Fibroblast of lung (primary cell): ENCODE results near the gene FKBP2. TPM values are rescaled to one million over a fixed set of nuclear protein-coding genes. Genes with fewer than 3 reads are reported as not detected.

Experiments used
- DNase-seq, 2 donors: peaks; one replicate each; pipeline versions ENCODE4 v3.0.0 to v3.0.0-alpha.2; 2010; ENCODE audit warnings: low read depth in 2 of 2
- H2AFZ ChIP-seq: 2 replicates; pipeline ENCODE4 v1.5.1; 2012; ENCODE audit warnings: low read length, control low read depth, inconsistent platforms
- H3K27ac ChIP-seq: 2 replicates; pipeline ENCODE4 v1.5.1; 2011; ENCODE audit warnings: low read length, control low read depth; ENCODE audit not compliant: insufficient read depth
- H3K27me3 ChIP-seq: 2 replicates; pipeline ENCODE4 v1.5.1; 2011; ENCODE audit warnings: mild to moderate bottlenecking, low read length; ENCODE audit not compliant: control insufficient read depth, insufficient read depth
- H3K36me3 ChIP-seq: 2 replicates; pipeline ENCODE4 v1.5.1; 2011; ENCODE audit warnings: low read length; ENCODE audit not compliant: control insufficient read depth, insufficient read depth
- H3K4me1 ChIP-seq: 2 replicates; pipeline ENCODE4 v1.5.1; 2011; ENCODE audit warnings: low read length; ENCODE audit not compliant: control insufficient read depth, insufficient read depth; ENCODE audit errors: extremely low read depth
- H3K4me2 ChIP-seq: 2 replicates; pipeline ENCODE4 v1.5.1; 2011; ENCODE audit warnings: low read length, control low read depth; ENCODE audit not compliant: insufficient read depth; ENCODE audit errors: extremely low read depth
- H3K4me3 ChIP-seq, 4 experiments: fragments of 200-600 bp in 1 of 4; sonication (generic) in 1 of 4; replicated peaks in 1 of 4; 2 replicates each; pipeline ENCODE4 v1.5.1; 2011 to 2016; ENCODE audit warnings: low read length in 4 of 4, low read depth in 3 of 4, mild to moderate bottlenecking in 3 of 4, control low read depth in 2 of 4, inconsistent platforms in 1 of 4, mixed read lengths in 1 of 4; ENCODE audit not compliant: insufficient read depth in 1 of 4; ENCODE audit errors: control extremely low read depth in 1 of 4
- H3K79me2 ChIP-seq: 2 replicates; pipeline ENCODE4 v1.5.1; 2012; ENCODE audit warnings: mild to moderate bottlenecking, low read length, inconsistent platforms; ENCODE audit not compliant: control insufficient read depth, insufficient read depth
- H3K9ac ChIP-seq: 2 replicates; pipeline ENCODE4 v1.5.1; 2011; ENCODE audit warnings: mild to moderate bottlenecking, low read length, control low read depth; ENCODE audit not compliant: insufficient read depth
- H3K9me3 ChIP-seq: 2 replicates; pipeline ENCODE4 v1.5.1; 2012; ENCODE audit warnings: low read depth, low read length; ENCODE audit not compliant: control insufficient read depth, insufficient read depth
- H4K20me1 ChIP-seq: 2 replicates; pipeline ENCODE4 v1.5.1; 2011; ENCODE audit warnings: low read length; ENCODE audit not compliant: control insufficient read depth, insufficient read depth; ENCODE audit errors: extremely low read depth
- EZH2 ChIP-seq: IDR thresholded peaks from 2 replicates; pipeline ENCODE4 v1.5.1; 2012; ENCODE audit warnings: low read length, control low read depth, mild to moderate bottlenecking; ENCODE audit errors: missing control alignments
- polyA plus RNA-seq, 2 donors: library from polyadenylated mRNA; depleted of rRNA in 1 of 2; stranded (reverse) in 1 of 2; unstranded in 1 of 2; fragments of >200 nt; gene quantifications; 2 replicates each; pipeline ENCODE4 v1.2.1, GENCODE V29; 2011 to 2012; ENCODE audit warnings: missing spikeins in 1 of 2
- total RNA-seq: library from RNA; depleted of rRNA; stranded (reverse); fragments of >200 nt; gene quantifications from 2 replicates; pipeline ENCODE4 v1.2.1, GENCODE V29; 2014
- TF ChIP-seq, protein P1 (sequence below), 2 donors: IDR thresholded peaks in 1 of 2; conservative IDR thresholded peaks in 1 of 2; 1 replicate in 1 of 2; 2 replicates in 1 of 2; pipeline ENCODE4 v1.5.1; 2011 to 2012; ENCODE audit warnings: low read length in 2 of 2, control low read depth in 1 of 2, inconsistent platforms in 1 of 2, low read depth in 1 of 2, mild to moderate bottlenecking in 1 of 2

FKBP2 gene
- total and polyA plus RNA-seq, 2 donors (not counting 1 experiment from before 2014, with no cell fraction given): 34.7 to 62.9 TPM

DNA sequence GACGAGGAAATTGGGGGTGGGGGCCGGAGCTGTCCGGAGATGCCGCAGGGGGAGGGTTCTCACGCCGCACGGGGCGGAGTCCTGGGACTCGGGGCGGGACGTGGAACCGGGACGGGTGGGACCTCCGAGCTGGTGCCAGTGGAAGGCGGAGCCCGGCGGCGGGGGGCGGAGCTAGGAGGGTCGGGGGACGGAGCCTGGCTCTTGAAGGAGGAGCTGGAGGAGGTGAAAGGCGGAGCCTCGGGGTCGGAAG lies 271 bp downstream of the FKBP2 start:
- TF ChIP-seq, protein P1, sequence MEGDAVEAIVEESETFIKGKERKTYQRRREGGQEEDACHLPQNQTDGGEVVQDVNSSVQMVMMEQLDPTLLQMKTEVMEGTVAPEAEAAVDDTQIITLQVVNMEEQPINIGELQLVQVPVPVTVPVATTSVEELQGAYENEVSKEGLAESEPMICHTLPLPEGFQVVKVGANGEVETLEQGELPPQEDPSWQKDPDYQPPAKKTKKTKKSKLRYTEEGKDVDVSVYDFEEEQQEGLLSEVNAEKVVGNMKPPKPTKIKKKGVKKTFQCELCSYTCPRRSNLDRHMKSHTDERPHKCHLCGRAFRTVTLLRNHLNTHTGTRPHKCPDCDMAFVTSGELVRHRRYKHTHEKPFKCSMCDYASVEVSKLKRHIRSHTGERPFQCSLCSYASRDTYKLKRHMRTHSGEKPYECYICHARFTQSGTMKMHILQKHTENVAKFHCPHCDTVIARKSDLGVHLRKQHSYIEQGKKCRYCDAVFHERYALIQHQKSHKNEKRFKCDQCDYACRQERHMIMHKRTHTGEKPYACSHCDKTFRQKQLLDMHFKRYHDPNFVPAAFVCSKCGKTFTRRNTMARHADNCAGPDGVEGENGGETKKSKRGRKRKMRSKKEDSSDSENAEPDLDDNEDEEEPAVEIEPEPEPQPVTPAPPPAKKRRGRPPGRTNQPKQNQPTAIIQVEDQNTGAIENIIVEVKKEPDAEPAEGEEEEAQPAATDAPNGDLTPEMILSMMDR (conservative IDR thresholded peaks at IDR 0.05 in 1 of 2, IDR thresholded peaks at IDR 0.05 in 1 of 2; ENCODE audit: low read depth in 1 of 2, low read length in 2 of 2): no peak
- no peak for TF ChIP-seq EZH2
- no peaks in the 10 kb centered on the region for H3K27me3 ChIP-seq
- no peaks in the 10 kb centered on the region for H3K9me3 ChIP-seq
- peak overlapping the region; percentile 45 to 81 (median 55) for H3K4me3 ChIP-seq
- H3K4me1 ChIP-seq: peaks cover 20% of the 10 kb centered on the region
- peaks cover 15% of the 10 kb centered on the region for H3K36me3 ChIP-seq
- H4K20me1 ChIP-seq: no peaks in the 10 kb centered on the region
- peaks cover 37% of the 10 kb centered on the region for H3K79me2 ChIP-seq
- H3K4me2 ChIP-seq: peak overlapping the region; percentile 15
- peak; percentile 97 to 99 for DNase-seq
- H3K27ac ChIP-seq: peak overlapping the region; percentile 96
- no peak overlapping the region for H2AFZ ChIP-seq
- peak overlapping the region; percentile 94 for H3K9ac ChIP-seq

DNA sequence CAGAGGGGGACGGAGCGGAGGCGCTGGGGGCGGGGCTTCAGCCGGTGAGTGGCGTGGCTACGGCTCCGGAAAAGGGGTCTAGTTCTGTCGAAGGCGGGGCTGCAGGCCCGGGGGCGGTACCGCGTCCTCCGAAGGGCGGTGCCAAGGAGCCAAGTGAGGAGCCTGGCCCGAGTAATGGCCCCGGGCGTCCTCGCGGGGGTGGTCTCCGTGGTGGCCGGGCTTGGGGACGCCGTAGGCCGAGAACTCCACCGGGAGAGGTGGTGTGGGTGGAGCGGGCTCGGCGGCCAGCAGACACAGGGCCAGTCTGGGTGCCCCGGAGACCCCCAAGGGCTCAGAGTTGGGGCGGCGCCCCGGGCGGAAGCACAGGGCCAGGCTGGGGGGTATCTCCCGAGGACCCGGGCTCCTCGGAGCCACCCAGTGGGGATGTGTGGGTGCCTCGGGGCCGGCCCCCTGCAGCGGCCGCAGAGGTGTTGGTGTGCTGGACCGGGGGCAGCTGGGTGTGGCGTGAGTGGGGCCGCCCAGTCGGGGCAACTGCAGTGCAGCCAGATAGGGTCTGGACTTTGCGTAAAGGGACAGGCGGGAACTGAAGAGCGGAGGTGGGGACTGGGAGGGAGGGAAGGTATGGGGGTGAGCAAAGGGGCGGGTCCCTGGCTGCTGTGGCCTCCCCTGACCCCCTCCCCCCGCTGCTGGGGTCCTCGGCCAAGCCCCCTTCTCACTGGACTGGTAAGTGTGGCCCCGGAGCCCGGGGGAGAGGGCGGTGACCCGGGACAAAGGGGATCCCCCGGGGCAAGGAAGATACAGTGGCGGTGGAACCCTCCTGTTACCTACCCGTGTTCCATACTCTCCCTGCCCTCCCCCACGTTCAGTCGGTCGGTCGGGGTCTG lies 838 bp downstream of the FKBP2 start:
- Histone ChIP-seq H2AFZ (no peak overlapping the region), H3K4me2 (peak overlapping the region; percentile 81), H3K36me3 (peaks cover 15% of the 10 kb centered on the region), H3K79me2 (peaks cover 38% of the 10 kb centered on the region), H3K4me1 (peaks cover 20% of the 10 kb centered on the region), H3K9ac (peak overlapping the region; percentile 78), H3K27me3 (no peaks in the 10 kb centered on the region), H3K27ac (peak overlapping the region; percentile 78), H4K20me1 (no peaks in the 10 kb centered on the region), H3K9me3 (no peaks in the 10 kb centered on the region), H3K4me3 (peak overlapping the region; percentile 68 to 92 (median 84))
- peak in 1 of 2 donors; percentile 48 for DNase-seq
- TF ChIP-seq, protein P1 (conservative IDR thresholded peaks at IDR 0.05 in 1 of 2, IDR thresholded peaks at IDR 0.05 in 1 of 2; ENCODE audit: low read depth in 1 of 2, low read length in 2 of 2): no peak
- no peak for TF ChIP-seq EZH2

DNA sequence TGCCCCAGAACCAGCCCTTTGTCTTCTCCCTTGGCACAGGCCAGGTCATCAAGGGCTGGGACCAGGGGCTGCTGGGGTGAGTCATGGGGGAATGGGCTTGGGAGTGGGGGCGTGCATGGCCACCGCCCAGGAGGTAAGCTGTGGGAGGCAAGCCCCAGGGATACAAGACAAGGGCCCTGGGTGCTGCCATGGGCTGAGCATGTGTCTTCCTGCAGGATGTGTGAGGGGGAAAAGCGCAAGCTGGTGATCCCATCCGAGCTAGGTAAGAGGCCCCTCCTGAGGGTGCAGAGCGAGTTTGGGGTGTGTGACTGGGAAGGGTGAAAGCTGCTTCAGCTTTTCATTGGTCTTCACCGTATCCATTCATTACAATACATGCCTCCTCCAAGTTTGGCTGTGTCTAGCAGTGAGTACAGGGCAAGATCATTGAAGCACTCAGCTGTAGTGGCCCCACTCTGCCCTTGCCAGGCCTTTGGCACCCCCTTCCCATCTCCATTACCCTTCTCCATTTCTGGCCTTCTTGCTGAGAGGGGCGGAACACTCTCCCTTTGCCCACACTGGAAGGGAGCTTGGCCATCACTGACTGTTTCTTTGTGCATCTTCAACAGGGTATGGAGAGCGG lies 2.5 kb downstream of the FKBP2 start:
- no peak overlapping the region for H3K9ac ChIP-seq
- H3K4me3 ChIP-seq: peak overlapping the region in 1 of 4 experiments; percentile 92
- no peaks in the 10 kb centered on the region for H3K27me3 ChIP-seq
- H2AFZ ChIP-seq: no peak overlapping the region
- no peaks in the 10 kb centered on the region for H3K9me3 ChIP-seq
- peaks cover 23% of the 10 kb centered on the region for H3K4me1 ChIP-seq
- H4K20me1 ChIP-seq: no peaks in the 10 kb centered on the region
- H3K27ac ChIP-seq: no peak overlapping the region
- no peak for DNase-seq
- TF ChIP-seq, protein P1 (conservative IDR thresholded peaks at IDR 0.05 in 1 of 2, IDR thresholded peaks at IDR 0.05 in 1 of 2; ENCODE audit: low read depth in 1 of 2, low read length in 2 of 2): no peak
- TF ChIP-seq EZH2: no peak
- H3K36me3 ChIP-seq: peaks cover 7% of the 10 kb centered on the region
- H3K4me2 ChIP-seq: no peak overlapping the region
- peaks cover 38% of the 10 kb centered on the region for H3K79me2 ChIP-seq
